GM19240 (cell line): ENCODE results near the gene MPZL2.
"Not testable (repeated sequence)": the region's sequence is repeated elsewhere in the genome, so short reads cannot be mapped to it uniquely, and the experiment has no call there.

Source experiments
- DNase-seq: peaks from one replicate; pipeline ENCODE4 v3.0.0; 2011; ENCODE audit warnings: low spot score; ENCODE audit not compliant: insufficient read length

MPZL2 gene

DNA sequence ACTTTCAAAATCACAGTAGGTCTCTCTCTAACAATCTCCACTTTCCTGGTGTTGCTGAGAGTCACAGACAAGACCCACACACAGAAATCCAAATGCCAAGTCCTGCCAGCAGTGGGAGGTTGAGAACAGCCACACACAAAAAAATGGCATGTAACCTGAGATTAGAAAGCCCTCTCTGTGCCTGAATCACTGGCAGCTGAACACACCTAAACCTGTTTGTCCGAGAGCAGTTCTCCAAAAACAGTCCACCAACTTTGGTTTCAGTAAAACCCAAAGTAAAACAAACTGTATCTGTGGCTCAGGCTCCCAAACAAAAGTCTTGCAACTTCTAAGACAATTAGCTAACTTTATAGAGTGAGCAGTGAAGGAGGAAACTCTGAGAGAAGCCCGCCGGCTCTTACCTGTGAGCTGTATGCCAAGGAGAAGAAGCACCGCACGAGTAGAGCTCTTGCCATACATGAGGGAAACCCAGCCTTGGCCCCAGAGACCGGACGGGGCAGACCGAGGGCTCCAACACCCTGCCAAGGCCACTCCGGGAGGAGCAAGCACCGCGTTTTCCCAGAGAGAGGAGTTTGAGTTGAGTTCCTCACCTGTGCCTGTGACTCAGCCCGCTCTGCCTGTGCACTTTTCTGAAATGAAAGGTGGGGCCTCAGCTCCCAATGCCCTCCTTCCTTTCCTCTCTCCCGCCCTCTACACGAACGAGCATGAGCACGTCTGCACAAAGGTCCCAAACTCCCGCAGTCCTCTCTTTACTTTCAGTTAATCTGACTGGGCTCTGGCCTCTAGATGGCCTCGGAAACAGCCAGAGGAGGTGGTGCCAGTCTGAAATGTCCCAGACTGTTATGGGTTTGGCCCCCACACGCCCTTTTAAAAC is at the start of gene MPZL2:
MPZL2 (minus strand) TSS at position 603 of the 874 bp plus-strand sequence; CDS start at position 459, 144 bp downstream.
- DNase-seq = no peak

- DNase-seq = no peak
Observed at GRCh38 chr11:118313242-118313641, 49.1 kb upstream of the MPZL2 start.

DNA sequence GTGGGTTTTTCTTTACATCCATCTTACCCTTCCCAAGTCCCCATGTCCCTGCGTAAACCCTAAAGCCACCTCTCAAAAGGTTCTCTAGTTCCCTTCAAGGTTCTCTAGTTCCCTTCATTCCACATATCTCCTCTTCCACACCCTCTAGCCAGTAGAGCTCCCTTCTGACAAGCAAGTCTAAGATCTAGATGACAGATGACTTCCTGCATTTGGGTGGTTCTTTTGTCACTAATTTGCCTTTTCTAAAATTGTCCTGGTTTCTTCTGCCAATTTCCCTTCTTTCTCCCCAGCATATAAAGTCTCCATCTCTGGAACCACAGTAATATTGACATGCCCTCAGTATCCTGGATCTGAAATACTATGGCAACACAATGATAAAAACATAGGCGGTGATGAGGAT is 48.2 kb upstream of the MPZL2 start:
- no peak for DNase-seq

DNA sequence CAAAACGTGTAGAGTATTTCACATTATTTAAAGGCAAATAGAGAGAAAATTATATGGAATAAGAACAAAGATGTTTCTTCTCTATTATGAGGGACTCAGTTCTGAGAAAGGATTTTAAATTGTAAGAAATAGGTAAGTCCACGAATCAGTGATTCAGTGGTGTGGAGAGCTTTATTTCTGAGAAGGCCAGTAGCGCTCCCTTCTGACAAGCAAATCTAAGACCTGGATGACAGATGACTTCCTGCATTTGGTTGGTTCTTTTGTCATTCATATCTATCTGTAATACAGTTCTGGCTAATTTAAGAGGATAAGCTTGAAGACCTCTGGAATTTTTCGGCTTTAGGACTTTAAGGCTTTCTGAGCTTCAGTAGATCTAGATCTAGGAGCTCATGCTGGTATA is 47.4 kb upstream of the MPZL2 start:
- no peak for DNase-seq

DNA sequence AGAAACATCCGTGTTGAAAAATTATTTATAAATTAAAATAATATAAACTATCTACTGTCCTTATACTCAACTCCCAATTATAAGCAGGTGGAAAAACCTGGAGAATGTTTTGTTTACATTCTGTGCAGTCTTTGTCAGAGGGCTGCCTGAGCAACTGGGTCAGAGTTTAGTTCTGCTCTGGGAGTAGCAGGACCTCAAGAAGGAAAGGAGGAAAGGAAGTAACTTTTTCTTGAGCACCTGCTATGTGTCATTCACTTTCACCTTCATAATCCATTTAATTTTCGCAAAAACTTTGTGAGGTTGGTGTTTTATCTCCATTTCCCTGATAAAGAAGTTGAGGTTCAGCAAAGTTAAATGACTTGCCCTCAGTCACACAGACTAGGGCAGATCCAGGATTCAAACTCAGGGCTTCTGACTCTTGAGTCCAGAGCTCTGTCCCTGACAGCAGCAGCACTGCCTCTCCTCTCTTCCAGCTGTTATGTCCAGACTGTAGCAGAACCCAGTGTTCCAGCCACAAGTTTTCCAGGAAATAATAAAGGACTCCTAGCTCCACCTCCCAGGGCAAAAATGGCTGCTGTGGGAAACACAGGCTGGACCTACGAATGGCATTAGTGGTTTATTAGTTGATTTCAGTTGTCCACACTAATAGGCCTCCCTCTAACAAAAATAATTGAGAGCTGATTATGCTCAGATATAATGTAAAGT is 46.8 kb upstream of the MPZL2 start:
- DNase-seq = no peak

DNA sequence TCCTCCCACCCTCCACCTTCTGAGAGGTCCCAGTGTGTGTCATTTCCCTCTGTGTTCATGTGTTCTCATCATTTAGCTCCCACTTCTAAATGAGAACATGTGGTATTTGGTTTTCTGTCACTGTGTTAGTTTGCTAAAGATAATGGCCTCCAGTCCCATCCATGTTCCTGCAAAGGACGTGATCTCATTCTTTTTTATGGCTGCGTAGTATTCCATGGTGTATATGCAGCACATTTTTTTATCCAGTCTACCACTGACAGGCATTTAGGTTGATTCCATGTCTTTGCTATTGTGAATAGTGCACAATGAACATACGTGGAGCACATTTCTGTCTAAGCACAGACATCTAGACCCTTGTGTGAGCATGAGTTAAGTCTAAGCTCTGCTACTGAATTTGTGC is 46.2 kb upstream of the MPZL2 start:
- DNase-seq = no peak

DNA sequence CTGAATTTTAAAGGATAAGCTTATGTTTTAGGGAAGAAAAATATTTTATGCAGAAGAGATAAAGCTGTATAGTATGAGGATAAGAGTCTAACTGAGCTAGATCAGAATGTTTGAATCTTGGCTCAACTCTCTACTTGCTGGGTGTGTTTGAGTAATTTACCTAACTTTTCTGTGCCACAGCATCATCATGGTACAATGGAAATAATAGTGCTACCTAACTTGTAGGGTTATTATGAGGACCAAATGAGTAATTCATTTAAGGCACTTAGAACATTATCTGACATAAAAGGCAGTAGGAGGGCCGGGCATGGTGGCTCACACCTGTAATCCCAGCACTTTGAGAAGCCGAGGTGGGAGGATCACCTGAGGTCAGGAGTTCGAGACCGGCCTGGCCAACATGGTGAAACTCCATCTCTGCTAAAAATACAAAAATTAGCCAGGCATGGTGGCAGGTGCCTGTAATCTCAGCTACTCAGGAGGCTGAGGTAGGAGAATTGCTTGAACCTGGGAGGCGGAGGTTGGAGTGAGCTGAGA is 45.0 kb upstream of the MPZL2 start:
- not testable (repeated sequence) for DNase-seq

- no peak for DNase-seq
Observed at GRCh38 chr11:118306556-118306955, 42.5 kb upstream of the MPZL2 start.

DNA sequence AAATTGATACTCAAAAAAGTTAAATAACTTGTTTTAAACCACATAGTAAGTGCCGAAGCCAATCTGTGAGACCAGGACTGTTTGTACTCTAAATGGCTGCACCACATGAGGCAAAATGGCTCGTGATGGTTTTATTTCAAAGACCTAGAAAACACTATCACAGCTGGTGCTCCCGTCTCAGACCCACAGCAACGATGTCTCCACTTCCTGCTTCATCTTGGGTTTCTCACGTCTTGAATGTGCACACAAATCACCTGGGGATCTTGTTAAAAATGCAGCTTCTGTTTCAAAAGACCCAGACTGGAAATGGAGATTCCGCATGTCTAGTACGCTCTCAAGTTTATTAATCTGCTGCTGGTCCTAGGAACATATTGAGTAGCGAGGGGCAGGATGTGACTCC is 41.6 kb upstream of the MPZL2 start:
- DNase-seq = no peak

GRCh38 chr11:118304568-118305248 is 40.6 kb upstream of the MPZL2 start, which contains the start of gene CD3E:
CD3E (plus strand) TSS chr11:118304730; CDS start chr11:118304953, 223 bp downstream.
- DNase-seq = no peak

GRCh38 chr11:118304227-118304567 is 40.1 kb upstream of the MPZL2 start:
- DNase-seq = no peak

- no peak for DNase-seq
Observed at GRCh38 chr11:118301600-118302195, 37.6 kb upstream of the MPZL2 start.

DNA sequence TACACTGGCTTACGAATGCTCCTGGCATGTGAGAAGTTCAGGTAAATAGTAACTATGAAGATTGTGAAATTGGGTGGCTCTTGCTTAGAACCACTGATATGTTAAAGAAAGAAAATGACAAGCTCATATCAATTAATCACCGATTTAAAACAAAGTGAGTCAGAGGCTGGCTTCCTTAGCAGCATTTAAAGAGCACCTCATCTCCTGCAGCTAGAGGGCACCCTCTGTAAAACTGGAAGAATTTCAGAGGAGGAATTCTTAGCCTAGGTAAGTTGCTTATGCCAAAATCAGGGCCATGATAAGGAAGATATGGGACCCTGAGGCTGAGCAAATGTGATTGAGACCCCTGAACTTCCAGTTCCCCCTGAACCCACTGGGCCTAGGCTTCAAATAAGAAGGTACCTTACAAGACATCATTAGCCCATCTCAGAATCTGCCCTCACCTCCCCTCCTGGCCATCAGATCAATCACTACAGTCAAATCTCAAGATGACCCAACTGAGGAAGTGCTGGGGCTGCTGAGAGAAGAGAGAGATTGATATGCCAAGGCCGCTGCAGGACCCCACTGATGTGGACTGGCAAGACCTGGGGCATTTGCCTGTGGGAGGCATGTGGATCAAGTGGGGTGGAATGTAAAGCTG is 31.8 kb upstream of the MPZL2 start:
- DNase-seq = no peak

- no peak for DNase-seq
Observed at GRCh38 chr11:118295199-118295598, 31.1 kb upstream of the MPZL2 start.

- no peak for DNase-seq
Observed at GRCh38 chr11:118294053-118294452, 30.0 kb upstream of the MPZL2 start.

DNA sequence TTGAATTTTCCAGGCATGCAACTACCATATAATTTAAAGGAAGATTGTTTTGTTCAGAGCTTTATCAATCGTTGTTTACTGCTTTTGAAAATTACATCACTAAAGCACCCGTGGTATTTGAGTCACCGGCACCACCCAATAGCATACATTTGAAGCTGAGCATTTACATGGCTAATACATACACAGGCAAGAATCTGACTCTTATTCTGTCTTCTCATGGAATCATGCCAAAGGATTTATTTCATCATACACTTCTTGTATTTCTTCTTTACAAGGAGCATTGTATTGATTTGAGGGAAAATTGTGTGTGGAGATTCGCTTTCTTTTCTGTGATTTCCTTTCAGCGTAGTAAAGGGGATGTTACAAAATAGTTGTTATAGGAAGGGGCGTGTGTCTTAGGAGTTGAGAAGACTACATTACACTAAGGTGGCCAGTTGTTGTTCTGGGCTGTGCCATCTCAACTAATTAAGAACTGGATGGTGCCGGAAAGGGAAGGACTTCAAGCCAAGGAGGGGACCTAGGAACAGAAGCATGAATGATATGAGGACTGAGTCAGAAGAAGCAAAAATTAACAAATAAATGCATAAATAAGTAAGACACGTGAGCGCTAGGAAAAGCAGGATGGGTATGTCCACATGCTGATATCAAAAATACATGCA is 27.5 kb upstream of the MPZL2 start:
- DNase-seq = no peak

DNA sequence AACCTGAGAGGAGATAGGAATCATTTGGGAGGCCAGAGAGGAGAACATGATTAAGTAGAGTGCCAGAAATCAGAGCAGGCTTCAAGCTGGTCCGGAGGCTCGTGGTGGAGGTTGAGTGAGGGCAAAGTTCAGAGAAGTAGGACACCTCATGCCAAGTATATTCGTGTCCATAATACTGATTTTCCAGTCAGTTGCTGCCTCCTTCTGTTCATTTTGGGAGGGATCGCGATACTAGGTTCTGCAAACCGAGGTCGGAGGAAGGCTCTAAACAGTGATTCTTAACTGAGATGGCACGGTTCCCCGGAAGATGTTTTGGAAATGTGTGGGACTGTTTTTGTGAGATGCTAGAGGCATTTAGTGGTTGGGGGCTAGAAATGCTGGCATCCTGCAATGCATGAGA is 26.8 kb upstream of the MPZL2 start:
- DNase-seq = no peak

- no peak for DNase-seq
Observed at GRCh38 chr11:118289401-118289800, 25.3 kb upstream of the MPZL2 start.

DNA sequence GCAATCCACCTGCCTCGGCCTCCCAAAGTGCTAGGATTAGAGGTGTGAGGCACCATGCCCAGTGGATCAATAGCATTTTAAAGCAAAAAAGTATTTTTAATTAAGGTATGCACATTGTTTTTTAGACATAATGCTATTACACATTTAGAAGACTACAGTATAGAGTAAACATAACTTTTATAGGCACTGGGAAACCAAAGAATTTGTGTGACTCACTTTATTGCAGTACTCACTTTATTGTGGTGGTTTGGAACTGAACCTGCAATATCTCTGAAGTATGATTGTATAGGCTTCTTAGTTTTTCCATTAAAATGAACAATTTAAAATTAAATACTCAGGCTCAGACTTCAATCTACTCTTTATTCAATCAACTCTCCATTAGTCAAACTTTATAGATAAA is 22.9 kb upstream of the MPZL2 start:
- no peak for DNase-seq

GRCh38 chr11:118286545-118286944 is 22.4 kb upstream of the MPZL2 start:
- DNase-seq = no peak
